Chondrocyte (in vitro differentiated cells): ENCODE measurements around the gene MYZAP. TPM values are rescaled to one million over a fixed set of nuclear protein-coding genes. Genes with fewer than 3 reads are reported as not detected.

Experiments used
- DNase-seq: peaks from one replicate; pipeline ENCODE4 v3.0.0; 2021; ENCODE audit warnings: mixed read lengths, low spot score
- H3K27ac Mint-ChIP-seq: one replicate; pipeline ENCODE4 v1.8.0; 2021; ENCODE audit warnings: mild to moderate bottlenecking, moderate library complexity, mixed read lengths; ENCODE audit not compliant: unreplicated experiment
- H3K27me3 Mint-ChIP-seq: 2 replicates; pipeline ENCODE4 v1.8.0; 2021; ENCODE audit warnings: low read depth, mixed read lengths
- H3K36me3 Mint-ChIP-seq: 2 replicates; pipeline ENCODE4 v1.8.0; 2021; ENCODE audit warnings: low read depth, mixed read lengths
- H3K4me1 Mint-ChIP-seq: 2 replicates; pipeline ENCODE4 v1.8.0; 2021; ENCODE audit warnings: low read depth, mild to moderate bottlenecking, mixed read lengths
- H3K4me3 Mint-ChIP-seq: one replicate; pipeline ENCODE4 v1.8.0; 2021; ENCODE audit warnings: mild to moderate bottlenecking, moderate library complexity, mixed read lengths; ENCODE audit not compliant: unreplicated experiment
- H3K9me3 Mint-ChIP-seq: 2 replicates; pipeline ENCODE4 v1.8.0; 2021; ENCODE audit warnings: low read depth, mixed read lengths
- total RNA-seq: library from RNA; stranded (reverse); gene quantifications from 3 replicates; pipeline ENCODE4 v1.2.1, GENCODE V29; 2021
- TF ChIP-seq, protein P1 (sequence below): fragments of 200-600 bp; sonication (generic); IDR thresholded peaks from 2 replicates; pipeline ENCODE4 v1.5.0; 2021; ENCODE audit warnings: antibody characterized with exemption, mild to moderate bottlenecking, moderate library complexity

MYZAP gene
- total RNA-seq, 1 donor from 2014 or later: 0.17 TPM

DNA sequence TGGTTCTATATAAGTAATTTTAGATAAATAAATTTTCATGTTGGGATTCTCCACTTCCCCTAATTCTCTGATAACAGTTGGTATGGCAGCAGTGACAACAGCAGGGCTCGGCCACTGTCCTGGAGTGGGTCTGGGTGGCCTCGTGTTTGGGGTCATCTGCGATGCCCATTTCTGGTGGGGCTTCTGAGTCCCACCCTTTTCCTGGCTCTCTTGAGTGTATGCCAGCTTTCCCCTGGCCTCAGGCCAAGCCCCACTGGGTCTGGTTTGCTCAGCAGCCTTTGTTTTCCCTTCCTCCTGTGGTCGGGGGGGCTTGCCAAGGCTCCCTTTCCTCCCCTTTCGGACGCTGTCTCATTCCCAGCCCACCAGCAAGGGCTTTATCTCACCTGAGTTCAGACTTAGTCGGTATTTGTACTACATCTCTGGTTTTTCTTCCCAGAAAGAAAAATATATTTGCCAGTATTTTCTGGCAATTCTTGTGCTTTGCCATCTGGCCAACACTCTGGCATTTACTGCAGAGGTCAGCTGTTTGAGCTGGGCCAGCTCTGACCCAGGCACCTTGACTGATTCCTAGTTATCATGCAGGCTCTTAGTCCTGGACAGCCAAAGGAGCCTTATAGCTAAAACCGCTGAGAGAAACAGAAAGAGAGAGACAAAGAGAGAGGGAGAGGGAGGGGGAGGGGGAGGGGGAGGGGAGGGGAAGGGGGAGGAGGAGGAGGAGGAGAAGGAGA lies 35.2 kb downstream of the MYZAP start:
- no peaks in the 10 kb centered on the region for H3K9me3 Mint-ChIP-seq
- DNase-seq: no peak
- H3K4me1 Mint-ChIP-seq: no peaks in the 10 kb centered on the region
- TF ChIP-seq, protein P1, sequence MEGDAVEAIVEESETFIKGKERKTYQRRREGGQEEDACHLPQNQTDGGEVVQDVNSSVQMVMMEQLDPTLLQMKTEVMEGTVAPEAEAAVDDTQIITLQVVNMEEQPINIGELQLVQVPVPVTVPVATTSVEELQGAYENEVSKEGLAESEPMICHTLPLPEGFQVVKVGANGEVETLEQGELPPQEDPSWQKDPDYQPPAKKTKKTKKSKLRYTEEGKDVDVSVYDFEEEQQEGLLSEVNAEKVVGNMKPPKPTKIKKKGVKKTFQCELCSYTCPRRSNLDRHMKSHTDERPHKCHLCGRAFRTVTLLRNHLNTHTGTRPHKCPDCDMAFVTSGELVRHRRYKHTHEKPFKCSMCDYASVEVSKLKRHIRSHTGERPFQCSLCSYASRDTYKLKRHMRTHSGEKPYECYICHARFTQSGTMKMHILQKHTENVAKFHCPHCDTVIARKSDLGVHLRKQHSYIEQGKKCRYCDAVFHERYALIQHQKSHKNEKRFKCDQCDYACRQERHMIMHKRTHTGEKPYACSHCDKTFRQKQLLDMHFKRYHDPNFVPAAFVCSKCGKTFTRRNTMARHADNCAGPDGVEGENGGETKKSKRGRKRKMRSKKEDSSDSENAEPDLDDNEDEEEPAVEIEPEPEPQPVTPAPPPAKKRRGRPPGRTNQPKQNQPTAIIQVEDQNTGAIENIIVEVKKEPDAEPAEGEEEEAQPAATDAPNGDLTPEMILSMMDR: no peak
- H3K27ac Mint-ChIP-seq: no peak overlapping the region
- H3K36me3 Mint-ChIP-seq: no peaks in the 10 kb centered on the region
- peaks cover 1% of the 10 kb centered on the region for H3K27me3 Mint-ChIP-seq
- H3K4me3 Mint-ChIP-seq: no peak overlapping the region

DNA sequence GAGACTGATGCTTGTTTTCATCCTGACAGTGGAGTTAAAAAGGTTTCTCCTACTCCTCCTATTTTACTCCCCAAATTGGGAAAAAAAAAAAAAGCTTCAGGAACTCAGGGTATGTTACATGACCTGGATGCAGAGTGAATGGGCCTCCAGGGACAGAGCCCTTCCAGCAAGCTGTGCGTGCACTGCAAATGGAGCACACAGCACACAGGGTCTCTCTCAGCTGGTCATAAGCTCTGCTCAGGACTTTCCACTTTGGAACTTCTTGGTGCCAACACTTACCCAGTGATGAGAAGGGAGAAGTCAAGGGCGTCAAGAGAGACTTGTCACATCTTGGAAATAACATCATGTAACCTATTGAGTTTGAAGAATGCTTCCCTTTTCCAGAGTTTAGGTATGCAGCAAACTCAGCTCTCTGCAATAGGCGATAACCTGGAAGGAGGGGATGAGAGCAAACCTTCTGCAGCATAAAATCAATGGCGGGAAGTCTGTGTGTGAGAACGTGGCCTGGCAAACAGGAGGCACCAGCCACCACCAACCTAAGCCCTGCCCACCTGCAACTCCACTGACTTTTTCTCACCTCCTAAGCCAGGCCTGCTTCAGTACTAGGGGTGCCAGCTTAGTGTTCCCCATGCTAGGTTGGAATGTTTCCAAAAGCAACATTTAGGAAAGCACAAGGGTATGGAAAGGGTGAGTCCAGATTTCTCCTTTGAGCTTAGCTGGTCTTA lies 39.8 kb downstream of the MYZAP start:
- no peaks in the 10 kb centered on the region for H3K9me3 Mint-ChIP-seq
- no peak overlapping the region for H3K4me3 Mint-ChIP-seq
- TF ChIP-seq, protein P1: no peak
- no peaks in the 10 kb centered on the region for H3K36me3 Mint-ChIP-seq
- no peak for DNase-seq
- peaks cover 11% of the 10 kb centered on the region for H3K4me1 Mint-ChIP-seq
- no peak overlapping the region for H3K27ac Mint-ChIP-seq
- H3K27me3 Mint-ChIP-seq: no peaks in the 10 kb centered on the region

DNA sequence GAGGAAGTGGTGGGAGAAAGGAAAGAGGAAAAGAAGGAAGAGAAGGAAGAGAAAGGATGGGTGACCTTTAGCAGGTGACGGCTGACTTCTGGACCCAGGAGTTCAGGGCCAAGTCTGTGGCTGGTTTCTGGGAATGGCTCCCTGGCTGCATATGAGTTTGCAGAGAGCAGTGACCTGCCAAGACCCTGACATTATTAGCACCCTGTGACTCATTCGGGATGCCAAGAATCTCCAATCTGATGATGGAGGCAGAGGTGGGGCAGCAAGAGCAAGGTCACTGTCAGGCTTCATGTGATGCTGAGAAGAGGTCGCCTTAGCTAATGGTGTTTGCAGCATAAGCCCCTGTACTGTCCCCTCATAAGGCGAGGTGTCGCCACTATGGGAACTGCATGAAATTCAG lies 42.6 kb downstream of the MYZAP start:
- Mint-ChIP-seq H3K4me3 (no peak overlapping the region), H3K27ac (no peak overlapping the region), H3K9me3 (no peaks in the 10 kb centered on the region), H3K27me3 (no peaks in the 10 kb centered on the region), H3K36me3 (no peaks in the 10 kb centered on the region), H3K4me1 (peaks cover 11% of the 10 kb centered on the region)
- TF ChIP-seq, protein P1: no peak
- no peak for DNase-seq

DNA sequence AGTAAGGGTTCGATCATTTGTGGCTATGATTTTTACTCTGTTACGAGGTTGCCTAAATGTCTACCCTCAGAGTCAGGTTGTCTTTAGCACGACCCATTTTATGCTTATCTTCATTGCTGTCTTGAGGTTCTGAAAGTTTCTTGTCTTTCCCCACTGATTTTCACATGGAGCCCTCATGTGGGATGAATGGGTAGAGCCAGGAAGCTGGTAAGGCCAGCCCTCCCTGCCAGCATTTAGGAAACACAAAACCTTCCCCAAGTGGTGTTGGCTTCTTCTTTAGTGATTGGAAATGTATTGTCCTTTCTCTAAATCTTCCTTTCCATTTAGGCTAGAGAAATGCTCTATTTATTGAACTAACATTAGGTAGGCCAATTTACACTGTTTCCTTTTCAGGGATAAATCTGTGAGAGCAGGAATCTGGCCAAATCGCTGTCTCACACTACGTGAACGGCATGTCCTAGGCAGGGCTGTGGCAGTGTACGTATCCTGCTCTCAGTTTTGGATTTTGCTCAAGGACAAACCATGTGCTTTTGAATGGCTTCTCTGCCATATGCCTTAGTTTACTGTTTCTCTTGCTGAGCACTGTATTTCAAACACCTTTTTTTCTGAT lies 43.7 kb downstream of the MYZAP start:
- Mint-ChIP-seq H3K4me1 (peaks cover 11% of the 10 kb centered on the region), H3K4me3 (no peak overlapping the region), H3K27ac (no peak overlapping the region), H3K9me3 (no peaks in the 10 kb centered on the region), H3K27me3 (peaks cover 3% of the 10 kb centered on the region), H3K36me3 (peaks cover 2% of the 10 kb centered on the region)
- TF ChIP-seq, protein P1: peak; percentile 23
- no peak for DNase-seq

DNA sequence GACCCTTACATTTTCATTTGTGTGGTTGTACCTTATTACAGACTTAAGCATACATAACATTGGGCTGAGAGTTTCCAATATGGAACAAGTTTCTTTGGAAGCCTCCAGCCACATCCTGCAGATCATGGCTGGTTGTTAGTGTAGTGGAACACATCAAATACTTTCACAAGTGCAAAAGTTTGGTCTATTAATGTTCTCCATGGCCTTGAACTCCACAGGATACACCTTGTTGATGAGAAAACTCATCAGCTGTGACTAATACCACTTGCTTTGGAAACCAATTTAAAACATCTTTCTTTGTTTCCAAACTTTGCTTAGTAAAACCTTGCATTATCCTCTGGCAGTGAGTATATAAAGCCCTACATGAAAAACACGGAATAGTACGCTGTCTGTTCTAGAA lies 46.1 kb downstream of the MYZAP start:
- no peak overlapping the region for H3K4me3 Mint-ChIP-seq
- TF ChIP-seq, protein P1: no peak
- DNase-seq: no peak
- peaks cover 2% of the 10 kb centered on the region for H3K36me3 Mint-ChIP-seq
- peaks cover 11% of the 10 kb centered on the region for H3K4me1 Mint-ChIP-seq
- H3K9me3 Mint-ChIP-seq: no peaks in the 10 kb centered on the region
- H3K27ac Mint-ChIP-seq: no peak overlapping the region
- H3K27me3 Mint-ChIP-seq: peaks cover 7% of the 10 kb centered on the region
